GM18526 (cell line): ENCODE data around the gene TMEM269.
A peak's percentile ranks its signal among the peaks of the same experiment; 100 is the strongest.

ENCODE experiments used
- POLR2A ChIP-seq: IDR thresholded peaks from 3 replicates; pipeline ENCODE4 v1.6.1; 2011; ENCODE audit not compliant: insufficient read length; ENCODE audit errors: extremely low read depth

The TMEM269 gene

GRCh38 chr1:42786097-42786496 lies 1.3 kb downstream of the TMEM269 start:
- no peak for TF ChIP-seq POLR2A

- TF ChIP-seq POLR2A = no peak
Observed at GRCh38 chr1:42788021-42788420, 3.2 kb downstream of the TMEM269 start.

- no peak for TF ChIP-seq POLR2A
Observed at GRCh38 chr1:42793824-42794223, 9.0 kb downstream of the TMEM269 start.

- no peak for TF ChIP-seq POLR2A
Observed at GRCh38 chr1:42797414-42797813, 12.6 kb downstream of the TMEM269 start.

- TF ChIP-seq POLR2A = no peak
Observed at GRCh38 chr1:42797979-42798378, 13.2 kb downstream of the TMEM269 start.

GRCh38 chr1:42801832-42802473 lies 17.2 kb downstream of the TMEM269 start:
- no peak for TF ChIP-seq POLR2A

GRCh38 chr1:42806171-42806570 lies 21.4 kb downstream of the TMEM269 start:
- no peak for TF ChIP-seq POLR2A

GRCh38 chr1:42806593-42806992 lies 21.8 kb downstream of the TMEM269 start:
- TF ChIP-seq POLR2A = no peak

- no peak for TF ChIP-seq POLR2A
Observed at GRCh38 chr1:42807056-42807668, 22.4 kb downstream of the TMEM269 start.

- no peak for TF ChIP-seq POLR2A
Observed at GRCh38 chr1:42815941-42816584, 31.3 kb downstream of the TMEM269 start.

- TF ChIP-seq POLR2A = peak; percentile 68
Observed at GRCh38 chr1:42816585-42817439, 32.0 kb downstream of the TMEM269 start, which contains the start of the genes ERMAP and SVBP. TSS of gene ERMAP (plus strand) at chr1:42817122. CDS start at chr1:42830449, 13,327 bp downstream. TSS of gene SVBP (minus strand) at chr1:42817397. CDS start at chr1:42816544, 853 bp downstream.

GRCh38 chr1:42817440-42817767 lies 32.6 kb downstream of the TMEM269 start:
- TF ChIP-seq POLR2A = no peak

GRCh38 chr1:42817976-42818375 lies 33.2 kb downstream of the TMEM269 start:
- TF ChIP-seq POLR2A = no peak

GRCh38 chr1:42820813-42821212 lies 36.0 kb downstream of the TMEM269 start:
- TF ChIP-seq POLR2A = no peak

GRCh38 chr1:42821690-42822089 lies 36.9 kb downstream of the TMEM269 start:
- TF ChIP-seq POLR2A = no peak

- no peak for TF ChIP-seq POLR2A
Observed at GRCh38 chr1:42822800-42823392, 38.1 kb downstream of the TMEM269 start.
